ENCODE measurements around the gene BABAM2. TPM values are rescaled to one million over a fixed set of nuclear protein-coding genes. Genes with fewer than 3 reads are reported as not detected.

The BABAM2 gene
- total RNA-seq, 1 experiment from 2014 or later: 16.3 TPM

DNA sequence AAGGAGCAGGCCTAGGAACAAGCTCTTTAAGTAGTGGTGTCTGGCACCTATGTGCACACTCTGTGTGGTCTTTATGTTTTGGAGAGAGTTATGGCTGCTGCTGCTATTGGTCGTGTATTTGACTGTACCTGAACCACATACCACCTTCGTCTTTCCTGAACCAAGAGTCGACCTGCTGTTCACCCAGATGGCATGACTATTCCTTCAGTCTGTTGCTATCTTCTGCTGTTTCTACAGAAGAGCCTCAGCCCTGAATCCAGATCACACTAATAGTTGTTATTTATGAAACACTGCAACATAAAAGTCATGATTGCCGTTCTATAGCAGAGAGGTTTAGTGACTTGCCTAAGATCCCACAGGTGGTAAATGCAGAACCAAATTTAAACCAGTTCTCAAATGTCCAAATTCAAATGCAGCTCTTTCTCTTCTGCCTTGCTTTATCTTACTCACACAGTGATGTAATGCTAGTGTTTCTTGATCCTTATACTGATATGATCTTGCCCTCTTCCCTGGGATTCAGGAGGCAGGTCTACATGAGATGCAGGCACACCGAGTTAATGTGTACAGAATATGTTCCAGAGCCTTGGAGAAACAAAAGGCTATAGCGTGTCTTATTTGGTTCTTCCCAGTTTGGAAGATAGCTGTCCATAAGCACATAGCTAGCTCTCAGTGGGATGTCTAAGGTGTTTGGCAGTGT lies 380.1 kb downstream of the BABAM2 start:
- Histone ChIP-seq H3K27ac (ENCODE audit: low read length) (no peak overlapping the region), H3K9me3 (ENCODE audit: low read length) (no peaks in the 10 kb centered on the region), H3K4me2 (ENCODE audit: low read length) (no peak overlapping the region), H3K36me3 (ENCODE audit: low read depth, low read length) (no peaks in the 10 kb centered on the region), H3K4me1 (ENCODE audit: insufficient read depth, low read length) (peaks cover 44% of the 10 kb centered on the region), H2AFZ (ENCODE audit: low read length) (no peak overlapping the region), H3F3A (ENCODE audit: low read length, unreplicated experiment) (peaks cover 5% of the 10 kb centered on the region), H3K79me2 (ENCODE audit: low read length) (no peaks in the 10 kb centered on the region), H4K20me1 (ENCODE audit: low read length) (no peaks in the 10 kb centered on the region), H3K9me2 (replicated peaks; ENCODE audit: low read length) (no peaks in the 10 kb centered on the region), H3K4me3 (ENCODE audit: low read length) (no peak overlapping the region), H3K9ac (ENCODE audit: low read length) (no peak overlapping the region), H3K27me3 (ENCODE audit: low read length) (no peaks in the 10 kb centered on the region)
- no peak for TF ChIP-seq EZH2phosphoT487 (IDR thresholded peaks at IDR 0.05; ENCODE audit: borderline replicate concordance, low read length)
- no peak for TF ChIP-seq EZH2 (IDR thresholded peaks at IDR 0.05; ENCODE audit: low read length, unreplicated experiment)
- TF ChIP-seq CTCF (conservative IDR thresholded peaks at IDR 0.05; ENCODE audit: low read depth, low read length): no peak
- no peak for ATAC-seq
- intact Hi-C loops (cut with micrococcal nuclease): no loop called here
- no TSS peak for BruUV-seq (replicated peaks)
- CTCF ChIA-PET: no interaction called here
- no peak for DNase-seq
- POLR2A ChIA-PET (ENCODE audit: unreplicated experiment): interaction anchor here (0.6 kb wide), 1 partner anchor 567 kb away, joined by 6 read pairs; no protein-coding TSS in a partner anchor

DNA sequence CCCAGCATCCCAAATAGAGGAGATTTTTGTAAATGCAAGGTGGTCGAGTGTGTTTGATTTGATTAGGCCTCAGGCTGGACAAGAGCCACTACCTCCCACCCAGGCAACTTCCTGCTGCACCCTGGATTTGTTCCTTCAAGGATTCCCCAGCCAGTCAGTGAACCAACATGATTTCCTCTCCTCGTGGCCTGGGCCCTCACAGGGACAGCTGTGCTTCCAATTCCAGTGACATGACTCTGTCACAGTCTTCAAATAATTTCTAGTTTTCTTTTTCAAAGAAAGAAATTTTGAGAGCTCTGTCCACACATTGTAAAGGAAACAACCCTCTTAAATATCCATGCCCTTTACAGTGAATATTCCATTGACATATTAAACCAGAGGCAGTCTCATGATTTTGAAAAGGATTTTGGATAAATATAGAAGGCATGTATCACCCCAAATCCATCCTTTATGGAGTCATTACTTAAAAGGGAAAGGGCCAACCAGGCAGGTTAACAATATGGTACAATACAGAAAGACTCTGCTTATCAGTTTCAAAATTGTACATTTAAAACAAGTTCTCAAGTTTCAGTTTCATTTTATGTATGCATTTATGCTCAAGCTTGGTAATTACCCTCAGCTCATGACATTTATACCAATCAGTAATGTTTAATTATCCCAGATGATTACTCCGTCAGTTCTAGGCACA lies 380.8 kb downstream of the BABAM2 start:
- intact Hi-C loops (cut with micrococcal nuclease): no loop called here
- Histone ChIP-seq H3K4me2 (ENCODE audit: low read length) (no peak overlapping the region), H3K27ac (ENCODE audit: low read length) (no peak overlapping the region)

DNA sequence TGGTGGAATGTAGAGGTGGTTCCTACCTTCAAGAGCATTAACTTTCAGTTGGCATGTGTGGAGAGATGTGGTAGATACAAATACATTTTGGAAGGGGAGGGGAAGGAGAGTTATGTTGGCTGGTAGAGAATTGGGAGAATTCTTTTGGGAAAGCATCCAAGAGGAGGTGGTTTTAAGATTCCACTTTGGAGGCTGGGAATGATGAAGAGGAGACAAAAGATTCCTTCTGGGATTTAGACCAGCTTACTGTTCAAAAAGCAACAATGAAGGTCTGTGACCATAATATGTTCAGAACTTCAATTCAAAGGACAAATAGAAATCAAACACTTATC lies 381.4 kb downstream of the BABAM2 start:
- peaks cover 12% of the 10 kb centered on the region for H3F3A ChIP-seq (ENCODE audit: low read length, unreplicated experiment)
- TF ChIP-seq EZH2phosphoT487 (IDR thresholded peaks at IDR 0.05; ENCODE audit: borderline replicate concordance, low read length) (no peak), CTCF (conservative IDR thresholded peaks at IDR 0.05; ENCODE audit: low read depth, low read length) (no peak), EZH2 (IDR thresholded peaks at IDR 0.05; ENCODE audit: low read length, unreplicated experiment) (no peak)
- BruUV-seq (replicated peaks): no TSS peak
- H3K4me3 ChIP-seq (ENCODE audit: low read length): no peak overlapping the region
- H2AFZ ChIP-seq (ENCODE audit: low read length): no peak overlapping the region
- no peak for ATAC-seq
- no peak overlapping the region for H3K4me2 ChIP-seq (ENCODE audit: low read length)
- peaks cover 54% of the 10 kb centered on the region for H3K4me1 ChIP-seq (ENCODE audit: insufficient read depth, low read length)
- intact Hi-C loops (cut with micrococcal nuclease): no loop called here
- ChIA-PET POLR2A (ENCODE audit: unreplicated experiment) (no interaction called here), CTCF (no interaction called here)
- no peaks in the 10 kb centered on the region for H3K36me3 ChIP-seq (ENCODE audit: low read depth, low read length)
- no peaks in the 10 kb centered on the region for H4K20me1 ChIP-seq (ENCODE audit: low read length)
- no peak for DNase-seq
- H3K9me3 ChIP-seq (ENCODE audit: low read length): no peaks in the 10 kb centered on the region
- H3K9ac ChIP-seq (ENCODE audit: low read length): no peak overlapping the region
- H3K27me3 ChIP-seq (ENCODE audit: low read length): no peaks in the 10 kb centered on the region
- no peaks in the 10 kb centered on the region for H3K79me2 ChIP-seq (ENCODE audit: low read length)
- H3K9me2 ChIP-seq (replicated peaks; ENCODE audit: low read length): no peaks in the 10 kb centered on the region
- H3K27ac ChIP-seq (ENCODE audit: low read length): no peak overlapping the region

More for the DNA sequence above, 380.8 kb downstream of the BABAM2 start:
- BruUV-seq (replicated peaks): no TSS peak
- Histone ChIP-seq H3K9me3 (ENCODE audit: low read length) (no peaks in the 10 kb centered on the region), H3K4me1 (ENCODE audit: insufficient read depth, low read length) (peaks cover 49% of the 10 kb centered on the region), H3K79me2 (ENCODE audit: low read length) (no peaks in the 10 kb centered on the region), H3K9ac (ENCODE audit: low read length) (no peak overlapping the region), H3K27me3 (ENCODE audit: low read length) (no peaks in the 10 kb centered on the region), H3K9me2 (replicated peaks; ENCODE audit: low read length) (no peaks in the 10 kb centered on the region), H3K4me3 (ENCODE audit: low read length) (no peak overlapping the region), H4K20me1 (ENCODE audit: low read length) (no peaks in the 10 kb centered on the region), H3K36me3 (ENCODE audit: low read depth, low read length) (no peaks in the 10 kb centered on the region), H3F3A (ENCODE audit: low read length, unreplicated experiment) (peaks cover 8% of the 10 kb centered on the region), H2AFZ (ENCODE audit: low read length) (no peak overlapping the region)
- TF ChIP-seq EZH2 (IDR thresholded peaks at IDR 0.05; ENCODE audit: low read length, unreplicated experiment): no peak
- ChIA-PET POLR2A (ENCODE audit: unreplicated experiment) (no interaction called here), CTCF (no interaction called here)
- no peak for DNase-seq
- no peak for ATAC-seq

Data from PC-3 (cell line).